Thymus (tissue), 14 donors: ENCODE data around the gene CZIB. TPM values are rescaled to one million over a fixed set of nuclear protein-coding genes. Genes with fewer than 3 reads are reported as not detected.
A peak's percentile ranks its signal among the peaks of the same experiment; 100 is the strongest.

Experiments used
- DNase-seq, 9 donors: peaks; one replicate each; pipeline ENCODE4 v3.0.0-alpha.2; 2013; ENCODE audit warnings: low spot score in 9 of 9, low read depth in 6 of 9, missing footprints in 1 of 9
- H3K27ac ChIP-seq, 2 donors: one replicate each; pipeline ENCODE4 v1.5.1; 2013; ENCODE audit warnings: control low read depth in 1 of 2, low read depth in 1 of 2, low read length in 1 of 2, mild to moderate bottlenecking in 1 of 2, moderate library complexity in 1 of 2
- H3K27me3 ChIP-seq, 2 donors: one replicate each; pipeline ENCODE4 v1.5.1; 2013; ENCODE audit warnings: low read length in 1 of 2; ENCODE audit not compliant: control insufficient read depth in 2 of 2, insufficient read depth in 1 of 2
- H3K36me3 ChIP-seq, 2 donors: one replicate each; pipeline ENCODE4 v1.5.1; 2013; ENCODE audit warnings: low read length in 1 of 2, mild to moderate bottlenecking in 1 of 2, moderate library complexity in 1 of 2; ENCODE audit not compliant: control insufficient read depth in 2 of 2, insufficient read depth in 2 of 2
- H3K4me1 ChIP-seq, 2 donors: one replicate each; pipeline ENCODE4 v1.5.1; 2013; ENCODE audit warnings: low read length in 2 of 2; ENCODE audit not compliant: control insufficient read depth in 2 of 2, insufficient read depth in 2 of 2
- H3K4me3 ChIP-seq, 2 donors: one replicate each; pipeline ENCODE4 v1.5.1; 2013; ENCODE audit warnings: low read length in 2 of 2, control low read depth in 1 of 2, mild to moderate bottlenecking in 1 of 2
- H3K9me3 ChIP-seq, 2 donors: one replicate each; pipeline ENCODE4 v1.5.1; 2013; ENCODE audit warnings: low read length in 1 of 2, mild to moderate bottlenecking in 1 of 2; ENCODE audit not compliant: control insufficient read depth in 2 of 2, insufficient read depth in 1 of 2
- whole genome bisulfite sequencing: extraction: QIAGEN DNeasy Blood & Tissue Kit; methylation state at CpG from one replicate; pipeline ENCODE4 v1.1.7; 2013; 5-methylcytosine and 5-hydroxymethylcytosine counted together
- long read RNA-seq, 10 donors: transcript quantifications; one replicate each; lab custom pipeline, GENCODE V29; 2026
- polyA plus RNA-seq: library from polyadenylated mRNA; stranded (reverse); fragments of 200-250 nt; gene quantifications from one replicate; pipeline ENCODE4 v1.2.3, GENCODE V29; 2013
- total RNA-seq: library from RNA; stranded (reverse); fragments of 120-200 nt; gene quantifications from one replicate; pipeline ENCODE4 v1.2.4, GENCODE V29; 2013
- donor health status: healthy.

The CZIB gene
- total RNA-seq (55.6 TPM), polyA plus RNA-seq (88.6 TPM)
- long read RNA-seq, donor 1, partial matches to known transcripts = 0 of 4 reads
- long read RNA-seq, donor 1, other reads (novel, unspliced or antisense) = 0 of 4 reads
- long read RNA-seq, donor 2, transcript C1orf123-201 (8 exons, 1,085 nt) = major isoform, 30 of 49 reads
- long read RNA-seq, donor 2, transcript C1orf123-207 (1 exons, 490 nt) = minor isoform, 10 of 49 reads
- long read RNA-seq, donor 2, partial matches to known transcripts = 0 of 49 reads
- long read RNA-seq, donor 2, other reads (novel, unspliced or antisense) = 0 of 49 reads
- long read RNA-seq, donor 3, transcript C1orf123-201 (8 exons, 1,085 nt) = major isoform, 21 of 39 reads
- long read RNA-seq, donor 3, transcript C1orf123-202 (7 exons, 1,009 nt) = minor isoform, 8 of 39 reads
- long read RNA-seq, donor 3, partial matches to known transcripts = 7 of 39 reads
- long read RNA-seq, donor 3, other reads (novel, unspliced or antisense) = 0 of 39 reads
- long read RNA-seq, donor 4, transcript C1orf123-201 (8 exons, 1,085 nt) = major isoform, 9 of 15 reads
- long read RNA-seq, donor 4, partial matches to known transcripts = 0 of 15 reads
- long read RNA-seq, donor 4, other reads (novel, unspliced or antisense) = 0 of 15 reads
- long read RNA-seq, donor 5, transcript C1orf123-201 (8 exons, 1,085 nt) = major isoform, 34 of 57 reads
- long read RNA-seq, donor 5, partial matches to known transcripts = 10 of 57 reads
- long read RNA-seq, donor 5, other reads (novel, unspliced or antisense) = 0 of 57 reads
- long read RNA-seq, donor 6, transcript C1orf123-201 (8 exons, 1,085 nt) = major isoform, 10 of 20 reads
- long read RNA-seq, donor 6, partial matches to known transcripts = 0 of 20 reads
- long read RNA-seq, donor 6, other reads (novel, unspliced or antisense) = 0 of 20 reads
- long read RNA-seq, donor 7, transcript C1orf123-201 (8 exons, 1,085 nt) = major isoform, 10 of 18 reads
- long read RNA-seq, donor 7, partial matches to known transcripts = 0 of 18 reads
- long read RNA-seq, donor 7, other reads (novel, unspliced or antisense) = 0 of 18 reads
- long read RNA-seq, donor 8, transcript C1orf123-201 (8 exons, 1,085 nt) = major isoform, 8 of 15 reads
- long read RNA-seq, donor 8, transcript C1orf123-202 (7 exons, 1,009 nt) = minor isoform, 5 of 15 reads
- long read RNA-seq, donor 8, partial matches to known transcripts = 0 of 15 reads
- long read RNA-seq, donor 8, other reads (novel, unspliced or antisense) = 0 of 15 reads
- long read RNA-seq, donor 9, transcript C1orf123-201 (8 exons, 1,085 nt) = major isoform, 6 of 12 reads
- long read RNA-seq, donor 9, partial matches to known transcripts = 0 of 12 reads
- long read RNA-seq, donor 9, other reads (novel, unspliced or antisense) = 0 of 12 reads
- long read RNA-seq, donor 10, transcript C1orf123-201 (8 exons, 1,085 nt) = major isoform, 11 of 23 reads
- long read RNA-seq, donor 10, partial matches to known transcripts = 0 of 23 reads
- long read RNA-seq, donor 10, other reads (novel, unspliced or antisense) = 0 of 23 reads

DNA sequence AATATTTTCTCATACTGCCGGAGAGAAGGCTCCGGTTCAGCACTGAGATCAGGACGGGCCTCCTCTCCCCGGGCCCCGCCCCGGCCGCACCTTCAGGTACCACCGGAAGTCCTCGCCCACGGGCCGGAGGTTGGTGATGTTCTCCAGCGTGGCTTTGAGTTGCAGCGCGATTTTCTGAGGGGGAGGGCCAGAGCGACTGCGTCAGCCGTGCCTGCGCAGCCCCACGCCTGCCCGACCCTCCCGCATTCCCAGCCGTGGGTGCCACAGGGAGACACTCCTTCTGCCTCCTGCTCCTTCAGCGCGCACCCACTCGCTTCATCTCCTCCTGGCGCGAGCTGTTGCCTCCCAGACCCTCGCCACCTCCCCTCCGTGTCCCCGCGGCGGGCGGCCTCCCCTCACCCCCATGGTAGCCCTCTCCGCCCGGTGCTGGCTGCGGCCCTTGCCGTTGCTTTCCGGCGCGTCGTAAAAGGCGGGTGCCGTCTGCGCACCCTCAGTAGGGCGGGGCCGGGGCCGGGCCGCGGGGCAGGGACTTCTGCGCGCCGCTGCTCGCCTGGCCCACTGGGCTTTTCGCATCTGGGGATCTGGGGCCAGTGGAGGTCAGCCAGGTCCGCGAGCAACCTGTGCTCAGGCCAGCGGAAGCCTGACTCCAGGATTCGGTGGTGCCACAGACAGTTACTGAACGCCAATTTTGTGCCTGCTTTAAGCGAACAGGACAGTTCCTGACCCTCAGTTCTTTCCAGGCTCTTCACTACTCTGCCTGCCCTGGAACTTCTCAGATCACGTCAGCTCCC, at the start of gene CZIB:
TSS of gene CZIB (minus strand) at position 464 of the 791 bp plus-strand sequence. CDS start at position 405, 59 bp downstream.
- no peaks in the 10 kb centered on the region for H3K27me3 ChIP-seq
- under 1% methylated on average over 61 of the region's 61 CpGs for WGBS
- H3K27ac ChIP-seq = peak within 1 kb of the TSS; percentile 96 to 99
- peaks cover 11% of the 10 kb centered on the region in 2 donors for H3K4me1 ChIP-seq
- no peaks in the 10 kb centered on the region for H3K9me3 ChIP-seq
- peaks cover 14 to 16% of the 10 kb centered on the region in 2 donors for H3K36me3 ChIP-seq
- DNase-seq = peak; percentile 78 to 95 (median 86)
- H3K4me3 ChIP-seq = peak within 1 kb of the TSS; percentile 53 to 95

GRCh38 chr1:53270107-53270506, 49.7 kb upstream of the CZIB start:
- Histone ChIP-seq H3K27ac (no peak overlapping the region), H3K4me3 (no peak overlapping the region), H3K4me1 (no peaks in the 10 kb centered on the region), H3K27me3 (no peaks in the 10 kb centered on the region), H3K9me3 (no peaks in the 10 kb centered on the region), H3K36me3 (peaks cover 0 to 28% of the 10 kb centered on the region in 2 donors)
- 88% methylated on average over 1 of the region's 1 CpG for WGBS
- DNase-seq = no peak

- no peak overlapping the region for H3K4me3 ChIP-seq
- DNase-seq = no peak
- H3K27me3 ChIP-seq = no peaks in the 10 kb centered on the region
- H3K36me3 ChIP-seq = peaks cover 16 to 46% of the 10 kb centered on the region in 2 donors
- H3K9me3 ChIP-seq = no peaks in the 10 kb centered on the region
- H3K4me1 ChIP-seq = no peaks in the 10 kb centered on the region
- H3K27ac ChIP-seq = no peak overlapping the region
These were observed 47.3 kb upstream of the CZIB start for GRCh38 chr1:53267761-53268160.

- Histone ChIP-seq H3K9me3 (no peaks in the 10 kb centered on the region), H3K36me3 (peaks cover 31 to 59% of the 10 kb centered on the region in 2 donors), H3K27me3 (no peaks in the 10 kb centered on the region), H3K4me3 (no peak overlapping the region), H3K4me1 (no peaks in the 10 kb centered on the region), H3K27ac (no peak overlapping the region)
- DNase-seq = no peak
These were observed 45.6 kb upstream of the CZIB start for GRCh38 chr1:53266038-53266437.

GRCh38 chr1:53265581-53265980, 45.1 kb upstream of the CZIB start:
- no peak overlapping the region for H3K27ac ChIP-seq
- no peak for DNase-seq
- H3K36me3 ChIP-seq = peaks cover 31 to 58% of the 10 kb centered on the region in 2 donors
- no peaks in the 10 kb centered on the region for H3K27me3 ChIP-seq
- H3K4me1 ChIP-seq = no peaks in the 10 kb centered on the region
- H3K9me3 ChIP-seq = no peaks in the 10 kb centered on the region
- WGBS = 99% methylated on average over 4 of the region's 4 CpGs
- H3K4me3 ChIP-seq = no peak overlapping the region

DNA sequence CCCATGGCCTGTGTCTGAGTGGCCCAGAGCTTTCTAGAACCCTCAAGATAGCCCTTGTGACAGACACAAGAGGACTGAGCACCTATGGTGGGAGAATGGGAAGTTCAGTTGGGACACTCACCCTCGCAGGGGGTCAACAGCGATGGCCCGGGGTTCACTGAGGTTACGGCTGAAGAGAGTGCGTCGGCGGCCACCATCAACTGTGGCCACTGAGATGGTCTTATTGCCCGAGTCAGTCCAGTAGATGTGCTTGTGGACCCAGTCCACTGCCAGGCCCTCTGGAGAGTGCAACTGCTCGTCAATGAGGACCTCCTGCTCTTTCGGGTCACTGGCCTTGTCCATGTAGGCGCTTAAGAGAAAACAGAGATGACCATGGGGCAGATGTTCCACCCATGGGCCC, 43.6 kb upstream of the CZIB start:
- no peaks in the 10 kb centered on the region for H3K27me3 ChIP-seq
- peaks cover 31 to 61% of the 10 kb centered on the region in 2 donors for H3K36me3 ChIP-seq
- no peaks in the 10 kb centered on the region for H3K4me1 ChIP-seq
- DNase-seq = no peak
- no peak overlapping the region for H3K27ac ChIP-seq
- WGBS = 98% methylated on average over 11 of the region's 11 CpGs
- no peaks in the 10 kb centered on the region for H3K9me3 ChIP-seq
- H3K4me3 ChIP-seq = no peak overlapping the region

GRCh38 chr1:53262000-53262399, 41.6 kb upstream of the CZIB start:
- Histone ChIP-seq H3K4me3 (no peak overlapping the region), H3K36me3 (peaks cover 31 to 65% of the 10 kb centered on the region in 2 donors), H3K9me3 (no peaks in the 10 kb centered on the region), H3K27ac (no peak overlapping the region), H3K27me3 (no peaks in the 10 kb centered on the region), H3K4me1 (no peaks in the 10 kb centered on the region)
- no peak for DNase-seq
- 99% methylated on average over 3 of the region's 3 CpGs for WGBS
